Hepatocyte (in vitro differentiated cells): ENCODE results near the gene GATC. TPM values are rescaled to one million over a fixed set of nuclear protein-coding genes. Genes with fewer than 3 reads are reported as not detected.

Experiments used
- DNase-seq: peaks from one replicate; pipeline ENCODE4 v3.0.0-alpha.2; 2016; ENCODE audit warnings: low spot score
- H2AFZ ChIP-seq: fragments of 200-600 bp; sonication (generic); 2 replicates; pipeline ENCODE4 v1.6.0; 2016; ENCODE audit warnings: antibody characterized with exemption, mild to moderate bottlenecking
- H3K27ac ChIP-seq: fragments of 200-600 bp; sonication (generic); 2 replicates; pipeline ENCODE4 v1.5.1; 2016; ENCODE audit warnings: mild to moderate bottlenecking
- H3K27me3 ChIP-seq: fragments of 200-600 bp; sonication (generic); 2 replicates; pipeline ENCODE4 v1.6.1; 2016
- H3K36me3 ChIP-seq: fragments of 200-600 bp; sonication (generic); replicated peaks from 2 replicates; pipeline ENCODE4 v1.5.1; 2016; ENCODE audit warnings: low read depth; ENCODE audit not compliant: insufficient read depth
- H3K4me1 ChIP-seq: fragments of 200-600 bp; sonication (generic); 2 replicates; pipeline ENCODE4 v1.5.1; 2016; ENCODE audit warnings: mild to moderate bottlenecking, moderate library complexity; ENCODE audit not compliant: insufficient read depth
- H3K4me2 ChIP-seq: fragments of 200-600 bp; sonication (generic); 2 replicates; pipeline ENCODE4 v1.6.0; 2016
- H3K4me3 ChIP-seq: fragments of 200-600 bp; sonication (generic); 2 replicates; pipeline ENCODE4 v1.5.1; 2016; ENCODE audit warnings: mild to moderate bottlenecking
- H3K79me2 ChIP-seq: fragments of 200-600 bp; sonication (generic); 2 replicates; pipeline ENCODE4 v1.6.0; 2017; ENCODE audit warnings: mild to moderate bottlenecking
- H3K9me2 ChIP-seq: fragments of 200-600 bp; sonication (generic); replicated peaks from 2 replicates; pipeline ENCODE4 v1.6.0; 2017; ENCODE audit warnings: mild to moderate bottlenecking; ENCODE audit not compliant: insufficient read depth
- H3K9me3 ChIP-seq: fragments of 200-600 bp; sonication (generic); 2 replicates; pipeline ENCODE4 v1.5.1; 2016; ENCODE audit warnings: low read depth, mild to moderate bottlenecking
- H4K20me1 ChIP-seq: fragments of 200-600 bp; sonication (generic); 2 replicates; pipeline ENCODE4 v1.6.0; 2016; ENCODE audit warnings: mild to moderate bottlenecking; ENCODE audit not compliant: insufficient read depth, poor library complexity, severe bottlenecking
- CTCF ChIP-seq: fragments of 200-600 bp; sonication (generic); IDR thresholded peaks from 2 replicates; pipeline ENCODE4 v1.5.1; 2016; ENCODE audit warnings: antibody characterized with exemption, mild to moderate bottlenecking; ENCODE audit not compliant: poor library complexity
- EZH2 ChIP-seq: fragments of 200-600 bp; sonication (generic); IDR thresholded peaks from 2 replicates; pipeline ENCODE4 v1.6.1; 2016; ENCODE audit warnings: antibody characterized with exemption, mild to moderate bottlenecking, borderline replicate concordance
- EZH2phosphoT487 ChIP-seq: fragments of 200-600 bp; sonication (generic); IDR thresholded peaks from one replicate; pipeline ENCODE4 v1.6.1; 2018; ENCODE audit warnings: antibody characterized with exemption, mild to moderate bottlenecking, low read depth, moderate library complexity; ENCODE audit not compliant: unreplicated experiment, severe bottlenecking
- WGBS: methylation state at CpG from one replicate; pipeline ENCODE4 v1.1.6; 2016; ENCODE audit warnings: low lambda C conversion rate; ENCODE audit errors: missing lambda C conversion rate; 5-methylcytosine and 5-hydroxymethylcytosine counted together
- polyA plus RNA-seq: library from polyadenylated mRNA; unstranded; fragments of >200 nt; fragmentation: Nextera tagmentation; extraction: Ambion mirVana; gene quantifications from 2 replicates; pipeline ENCODE4 v1.2.1, GENCODE V29; 2016
- total RNA-seq: library from RNA; depleted of rRNA; stranded (reverse); fragments of >200 nt; gene quantifications from 2 replicates; pipeline ENCODE4 v1.2.3, GENCODE V29; 2014

The GATC gene
- total and polyA plus RNA-seq, 2 experiments from 2014 or later, result 19.0 to 35.0 TPM

- no peak overlapping the region for H3K4me2 ChIP-seq
- H3K79me2 ChIP-seq, result peaks cover 42% of the 10 kb centered on the region
- H3K9me3 ChIP-seq, result no peaks in the 10 kb centered on the region
- no peak overlapping the region for H3K4me3 ChIP-seq
- H3K27me3 ChIP-seq, result no peaks in the 10 kb centered on the region
- peaks cover 6% of the 10 kb centered on the region for H3K4me1 ChIP-seq
- H3K36me3 ChIP-seq, result no peaks in the 10 kb centered on the region
- no peaks in the 10 kb centered on the region for H3K9me2 ChIP-seq
- H2AFZ ChIP-seq, result no peak overlapping the region
- peak; percentile 56 for DNase-seq
- no peak for TF ChIP-seq EZH2
- TF ChIP-seq EZH2phosphoT487, result no peak
- no peak for TF ChIP-seq CTCF
- no peak overlapping the region for H3K27ac ChIP-seq
- 30% methylated on average over 2 of the region's 2 CpGs for WGBS
- H4K20me1 ChIP-seq, result no peaks in the 10 kb centered on the region
Observed at GRCh38 chr12:120474616-120474960, 28.3 kb downstream of the GATC start.

- no peak overlapping the region for H3K4me3 ChIP-seq
- no peak overlapping the region for H3K27ac ChIP-seq
- no peaks in the 10 kb centered on the region for H3K9me2 ChIP-seq
- DNase-seq, result no peak
- no peak overlapping the region for H3K4me2 ChIP-seq
- TF ChIP-seq EZH2phosphoT487 (no peak), EZH2 (no peak), CTCF (no peak)
- H3K27me3 ChIP-seq, result no peaks in the 10 kb centered on the region
- no peak overlapping the region for H2AFZ ChIP-seq
- peaks cover 2% of the 10 kb centered on the region for H3K4me1 ChIP-seq
- no peaks in the 10 kb centered on the region for H3K36me3 ChIP-seq
- H4K20me1 ChIP-seq, result no peaks in the 10 kb centered on the region
- 100% methylated on average over 1 of the region's 1 CpG for WGBS
- peaks cover 33% of the 10 kb centered on the region for H3K79me2 ChIP-seq
- no peaks in the 10 kb centered on the region for H3K9me3 ChIP-seq
Observed at GRCh38 chr12:120475643-120476042, 29.4 kb downstream of the GATC start.

DNA sequence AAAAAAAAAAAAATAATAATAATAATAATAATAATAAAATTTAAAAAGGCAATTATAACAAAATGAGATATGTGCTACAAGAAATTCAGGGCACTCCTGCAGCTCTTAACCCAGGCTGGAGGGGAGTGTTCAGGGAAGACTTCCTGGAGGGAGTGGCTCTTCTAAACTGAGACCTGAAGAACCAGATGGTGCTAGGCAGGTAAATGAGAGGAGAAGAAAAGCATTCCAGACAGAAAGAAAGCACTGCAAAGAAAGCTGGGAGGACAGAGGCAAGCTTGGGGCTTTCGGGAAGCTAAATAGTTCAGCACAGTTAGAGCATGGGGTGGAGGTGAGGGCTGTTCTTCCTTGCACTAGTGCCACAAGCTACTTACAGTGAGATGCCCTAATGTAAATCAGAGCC, 33.2 kb downstream of the GATC start:
- TF ChIP-seq EZH2phosphoT487 (no peak), EZH2 (no peak), CTCF (no peak)
- no peaks in the 10 kb centered on the region for H3K4me1 ChIP-seq
- H3K27ac ChIP-seq, result no peak overlapping the region
- H2AFZ ChIP-seq, result no peak overlapping the region
- no peaks in the 10 kb centered on the region for H3K36me3 ChIP-seq
- H3K79me2 ChIP-seq, result no peaks in the 10 kb centered on the region
- H3K9me3 ChIP-seq, result no peaks in the 10 kb centered on the region
- no peak overlapping the region for H3K4me3 ChIP-seq
- 95% methylated on average over 1 of the region's 1 CpG for WGBS
- H4K20me1 ChIP-seq, result no peaks in the 10 kb centered on the region
- no peaks in the 10 kb centered on the region for H3K27me3 ChIP-seq
- no peak for DNase-seq
- H3K4me2 ChIP-seq, result no peak overlapping the region
- no peaks in the 10 kb centered on the region for H3K9me2 ChIP-seq

DNA sequence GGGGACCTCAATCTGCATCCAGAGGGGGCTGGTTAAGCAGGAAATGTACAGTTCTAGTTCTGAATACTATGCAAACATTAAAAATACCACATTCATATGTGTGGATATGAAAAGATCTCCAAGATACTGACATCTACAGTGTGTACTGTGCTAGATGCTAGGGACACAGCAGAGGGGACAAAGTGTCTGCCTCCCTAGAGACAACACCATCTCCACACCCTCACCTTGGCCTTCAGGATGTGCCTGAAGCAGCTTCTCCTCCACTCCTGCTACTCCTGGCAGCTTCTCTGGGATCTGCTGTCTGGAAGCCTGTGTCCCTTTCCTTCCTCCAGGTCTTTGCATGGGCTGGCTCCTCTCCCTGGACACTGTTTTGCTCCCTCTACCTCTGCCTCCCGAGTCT, 34.0 kb downstream of the GATC start:
- no peaks in the 10 kb centered on the region for H3K27me3 ChIP-seq
- H4K20me1 ChIP-seq, result no peaks in the 10 kb centered on the region
- H3K27ac ChIP-seq, result no peak overlapping the region
- H2AFZ ChIP-seq, result no peak overlapping the region
- no peaks in the 10 kb centered on the region for H3K9me3 ChIP-seq
- no peak overlapping the region for H3K4me3 ChIP-seq
- WGBS, result 88% methylated on average over 1 of the region's 1 CpG
- H3K4me2 ChIP-seq, result no peak overlapping the region
- DNase-seq, result no peak
- no peaks in the 10 kb centered on the region for H3K36me3 ChIP-seq
- TF ChIP-seq EZH2 (no peak), EZH2phosphoT487 (no peak), CTCF (no peak)
- H3K79me2 ChIP-seq, result no peaks in the 10 kb centered on the region
- no peaks in the 10 kb centered on the region for H3K9me2 ChIP-seq
- H3K4me1 ChIP-seq, result no peaks in the 10 kb centered on the region
